ENCODE results near the gene FAM210A.
"Not testable (repeated sequence)": the region's sequence is repeated elsewhere in the genome, so short reads cannot be mapped to it uniquely, and the experiment has no call there.

Gene FAM210A

DNA sequence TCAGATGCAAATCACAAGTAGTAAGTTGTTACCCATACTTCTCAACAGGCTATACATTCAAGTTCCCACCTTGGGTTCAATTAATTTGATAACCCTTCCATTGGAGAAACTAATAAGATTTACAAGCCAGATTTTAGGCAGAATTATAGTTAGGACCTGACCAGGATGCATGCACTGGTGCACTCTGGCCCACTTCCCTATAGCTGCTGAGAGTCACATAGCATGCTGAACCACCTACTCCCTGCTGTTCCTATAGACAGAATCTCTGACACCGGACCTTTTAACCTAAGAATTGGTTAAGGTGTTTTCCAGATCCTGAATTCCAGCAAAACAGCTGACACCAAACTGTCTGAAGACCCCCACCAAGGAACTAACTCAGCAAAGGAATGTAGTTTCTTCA lies 26.2 kb downstream of the FAM210A start:
- Histone ChIP-seq H3K27ac (ENCODE audit: low read depth, low read length, severe bottlenecking) (no peak overlapping the region), H3K9me3 (ENCODE audit: control insufficient read depth, low read length) (peaks cover 53% of the 10 kb centered on the region), H3K4me1 (ENCODE audit: control insufficient read depth, insufficient read depth, low read length, poor library complexity, severe bottlenecking) (no peaks in the 10 kb centered on the region), H3K4me3 (ENCODE audit: extremely low read depth, insufficient read depth, low read length, poor library complexity, severe bottlenecking) (no peak overlapping the region), H3K36me3 (ENCODE audit: control insufficient read depth, insufficient read depth, low read length) (peaks cover 16% of the 10 kb centered on the region)
- 100% methylated on average over 1 of the region's 1 CpG; no CpG with 5 or more reads in 1 of the 2 experiments for WGBS, 2 experiments (ENCODE audit: insufficient coverage in 2 of 2)

DNA sequence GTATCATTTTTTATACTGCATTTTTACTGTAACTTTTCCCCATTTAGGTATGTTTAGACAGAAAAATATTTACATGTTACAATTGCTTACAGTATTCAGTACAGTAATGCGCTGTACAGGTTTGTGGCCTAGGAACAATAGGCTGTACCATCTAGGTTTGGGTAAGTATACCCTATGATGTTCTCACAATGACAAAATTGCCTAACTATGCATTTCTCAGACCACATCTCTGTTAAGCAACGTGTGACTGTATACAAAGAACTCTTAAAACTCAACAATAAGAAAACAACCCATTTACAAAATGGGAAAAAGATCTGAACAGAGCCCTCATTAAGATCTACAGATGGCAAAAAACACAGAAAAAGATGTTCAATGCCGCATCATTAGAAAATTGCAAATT lies 29.4 kb downstream of the FAM210A start:
- Histone ChIP-seq H3K36me3 (ENCODE audit: control insufficient read depth, insufficient read depth, low read length) (peaks cover 3% of the 10 kb centered on the region), H3K9me3 (ENCODE audit: control insufficient read depth, low read length) (peaks cover 36% of the 10 kb centered on the region), H3K27ac (ENCODE audit: low read depth, low read length, severe bottlenecking) (no peak overlapping the region), H3K4me1 (ENCODE audit: control insufficient read depth, insufficient read depth, low read length, poor library complexity, severe bottlenecking) (no peaks in the 10 kb centered on the region), H3K4me3 (ENCODE audit: extremely low read depth, insufficient read depth, low read length, poor library complexity, severe bottlenecking) (no peak overlapping the region)
- WGBS, 2 experiments (ENCODE audit: insufficient coverage in 2 of 2): 78 to 100% methylated on average over 1 to 2 of the region's 3 CpGs

DNA sequence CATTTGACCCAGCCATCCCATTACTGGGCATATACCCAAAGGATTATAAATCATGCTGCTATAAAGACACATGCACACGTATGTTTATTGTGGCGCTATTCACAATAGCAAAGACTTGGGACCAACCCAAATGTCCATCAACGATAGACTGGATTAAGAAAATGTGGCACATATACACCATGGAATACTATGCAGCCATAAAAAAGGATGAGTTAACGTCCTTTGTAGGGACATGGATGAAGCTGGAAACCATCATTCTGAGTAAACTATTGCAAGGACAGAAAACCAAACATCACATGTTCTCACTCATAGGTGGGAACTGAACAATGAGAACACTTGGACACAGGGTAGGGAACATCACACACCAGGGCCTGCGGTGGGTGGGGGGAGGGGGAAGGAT lies 31.0 kb downstream of the FAM210A start:
- not testable (repeated sequence) for H3K4me3 ChIP-seq (ENCODE audit: extremely low read depth, insufficient read depth, low read length, poor library complexity, severe bottlenecking); H3K4me1 ChIP-seq (ENCODE audit: control insufficient read depth, insufficient read depth, low read length, poor library complexity, severe bottlenecking); H3K27ac ChIP-seq (ENCODE audit: low read depth, low read length, severe bottlenecking); H3K36me3 ChIP-seq (ENCODE audit: control insufficient read depth, insufficient read depth, low read length)
- H3K9me3 ChIP-seq (ENCODE audit: control insufficient read depth, low read length): peaks cover 20% of the 10 kb centered on the region
- WGBS, 2 experiments (ENCODE audit: insufficient coverage in 2 of 2): 100% methylated on average over 1 of the region's 5 CpGs; no CpG with 5 or more reads in 1 of the 2 experiments

DNA sequence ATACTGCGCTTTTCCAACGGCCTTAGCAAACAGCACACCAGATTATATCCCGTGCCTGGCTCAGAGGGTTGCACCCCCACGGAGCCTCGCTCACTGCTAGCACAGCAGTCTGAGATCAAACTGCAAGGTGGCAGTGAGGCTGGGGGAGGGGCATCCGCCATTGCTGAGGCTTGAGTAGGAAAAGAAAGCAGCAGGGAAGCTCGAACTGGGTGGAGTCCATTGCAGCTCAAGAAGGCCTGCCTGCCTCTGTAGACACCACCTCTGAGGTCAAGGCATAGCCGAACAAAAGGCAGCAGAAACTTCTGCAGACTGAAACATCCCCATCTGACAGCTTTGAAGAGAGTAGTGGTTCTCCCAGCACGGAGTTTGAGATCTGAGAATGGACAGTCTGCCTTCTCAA lies 36.3 kb downstream of the FAM210A start:
- not testable (repeated sequence) for H3K27ac ChIP-seq (ENCODE audit: low read depth, low read length, severe bottlenecking); H3K9me3 ChIP-seq (ENCODE audit: control insufficient read depth, low read length); H3K4me3 ChIP-seq (ENCODE audit: extremely low read depth, insufficient read depth, low read length, poor library complexity, severe bottlenecking); H3K4me1 ChIP-seq (ENCODE audit: control insufficient read depth, insufficient read depth, low read length, poor library complexity, severe bottlenecking); H3K36me3 ChIP-seq (ENCODE audit: control insufficient read depth, insufficient read depth, low read length)
- 88 to 93% methylated on average over 9 of the region's 9 CpGs for WGBS, 2 experiments (ENCODE audit: insufficient coverage in 2 of 2)

DNA sequence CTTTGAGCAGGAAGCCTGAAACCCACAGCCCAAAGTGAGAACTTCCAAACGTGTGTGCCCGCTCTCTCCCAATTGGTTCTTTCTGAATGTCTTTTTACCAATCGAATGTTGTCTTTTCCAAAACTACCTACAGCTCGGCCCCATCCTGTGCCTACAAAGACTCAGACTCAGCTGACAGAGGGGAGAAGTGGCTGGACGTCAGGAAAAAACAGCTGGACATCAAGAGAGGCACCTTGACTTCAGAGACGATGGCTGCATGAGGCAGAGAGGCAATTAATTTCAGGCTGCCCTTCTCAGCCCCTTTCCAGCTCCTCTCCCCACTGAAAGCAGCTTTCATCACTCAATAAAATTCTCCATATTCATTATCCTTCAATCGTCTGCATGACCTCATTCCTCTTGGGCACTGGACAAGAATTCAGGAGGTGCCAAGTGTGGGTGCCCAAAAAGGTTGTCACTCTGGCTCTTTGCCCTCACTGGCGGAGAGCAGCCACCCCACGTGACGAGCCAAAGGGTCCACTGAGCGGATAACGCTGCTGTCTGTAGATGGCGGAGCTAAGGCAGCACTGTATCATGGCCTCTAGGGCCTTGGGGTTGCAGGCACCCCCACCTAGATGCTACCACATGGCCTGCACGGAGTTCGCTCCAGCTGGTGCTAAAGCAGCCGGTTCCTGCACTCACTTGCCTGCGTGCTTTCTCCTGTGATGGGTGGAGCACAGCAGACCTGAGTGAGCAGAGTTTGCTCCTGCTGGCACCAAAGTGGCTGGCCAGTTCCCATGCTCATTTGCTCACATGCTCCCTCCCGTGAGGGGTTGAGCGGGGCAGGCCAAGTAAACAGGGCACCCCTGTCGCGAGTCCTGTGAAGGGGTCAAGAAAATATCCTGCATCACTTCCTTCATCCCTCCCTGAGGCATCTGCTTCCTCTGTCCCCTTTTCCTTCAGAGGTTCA lies 37.9 kb downstream of the FAM210A start:
- no peak overlapping the region for H3K4me3 ChIP-seq (ENCODE audit: extremely low read depth, insufficient read depth, low read length, poor library complexity, severe bottlenecking)
- H3K27ac ChIP-seq (ENCODE audit: low read depth, low read length, severe bottlenecking): no peak overlapping the region
- 85 to 95% methylated on average over 19 of the region's 21 CpGs for WGBS, 2 experiments (ENCODE audit: insufficient coverage in 2 of 2)
- no peaks in the 10 kb centered on the region for H3K36me3 ChIP-seq (ENCODE audit: control insufficient read depth, insufficient read depth, low read length)
- no peaks in the 10 kb centered on the region for H3K9me3 ChIP-seq (ENCODE audit: control insufficient read depth, low read length)
- no peaks in the 10 kb centered on the region for H3K4me1 ChIP-seq (ENCODE audit: control insufficient read depth, insufficient read depth, low read length, poor library complexity, severe bottlenecking)

DNA sequence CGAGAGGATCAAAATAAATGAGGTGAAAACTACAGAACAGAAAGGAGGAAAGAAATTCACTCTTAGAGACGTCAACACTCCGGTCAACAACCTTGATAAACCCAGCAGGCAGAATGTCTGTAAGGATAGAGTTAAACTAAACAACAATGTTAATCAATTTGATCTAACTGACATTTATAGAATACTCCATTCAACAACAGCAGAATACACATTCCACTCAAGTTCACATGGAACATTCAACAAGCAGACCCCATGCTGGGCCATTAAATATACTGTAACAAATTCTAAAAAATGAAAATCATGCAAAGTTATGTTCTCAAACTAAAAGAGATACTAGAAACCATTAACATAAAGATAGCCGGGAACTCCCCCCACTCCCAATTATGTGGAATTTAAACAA lies 41.8 kb downstream of the FAM210A start:
- 60% methylated on average over 1 of the region's 4 CpGs; no CpG with 5 or more reads in 1 of the 2 experiments for WGBS, 2 experiments (ENCODE audit: insufficient coverage in 2 of 2)
- peaks cover 9% of the 10 kb centered on the region for H3K36me3 ChIP-seq (ENCODE audit: control insufficient read depth, insufficient read depth, low read length)
- H3K4me1 ChIP-seq (ENCODE audit: control insufficient read depth, insufficient read depth, low read length, poor library complexity, severe bottlenecking): no peaks in the 10 kb centered on the region
- no peaks in the 10 kb centered on the region for H3K9me3 ChIP-seq (ENCODE audit: control insufficient read depth, low read length)
- no peak overlapping the region for H3K4me3 ChIP-seq (ENCODE audit: extremely low read depth, insufficient read depth, low read length, poor library complexity, severe bottlenecking)
- H3K27ac ChIP-seq (ENCODE audit: low read depth, low read length, severe bottlenecking): no peak overlapping the region

DNA sequence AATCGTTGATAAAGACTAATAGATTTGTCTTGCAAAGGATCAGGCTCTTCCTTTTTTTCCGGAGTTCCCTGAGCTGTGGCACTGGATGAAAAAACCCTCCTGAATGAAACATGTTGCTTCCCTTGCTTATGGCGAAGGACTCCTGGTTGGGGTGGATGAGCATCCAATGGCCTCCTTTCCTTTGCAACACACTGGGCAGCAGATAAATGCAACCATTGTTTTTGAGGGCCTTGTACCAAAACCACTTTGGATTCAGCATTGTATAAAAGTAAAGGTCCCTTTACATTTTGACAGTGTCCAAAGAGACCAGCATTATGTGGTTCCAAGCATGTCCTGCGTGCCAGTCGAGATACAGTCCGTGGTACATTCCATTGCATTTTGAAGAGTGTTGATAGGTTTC lies 44.7 kb downstream of the FAM210A start:
- H3K36me3 ChIP-seq (ENCODE audit: control insufficient read depth, insufficient read depth, low read length): peaks cover 14% of the 10 kb centered on the region
- 33 to 87% methylated on average over 1 to 4 of the region's 6 CpGs for WGBS, 2 experiments (ENCODE audit: insufficient coverage in 2 of 2)
- peaks cover 6% of the 10 kb centered on the region for H3K9me3 ChIP-seq (ENCODE audit: control insufficient read depth, low read length)

DNA sequence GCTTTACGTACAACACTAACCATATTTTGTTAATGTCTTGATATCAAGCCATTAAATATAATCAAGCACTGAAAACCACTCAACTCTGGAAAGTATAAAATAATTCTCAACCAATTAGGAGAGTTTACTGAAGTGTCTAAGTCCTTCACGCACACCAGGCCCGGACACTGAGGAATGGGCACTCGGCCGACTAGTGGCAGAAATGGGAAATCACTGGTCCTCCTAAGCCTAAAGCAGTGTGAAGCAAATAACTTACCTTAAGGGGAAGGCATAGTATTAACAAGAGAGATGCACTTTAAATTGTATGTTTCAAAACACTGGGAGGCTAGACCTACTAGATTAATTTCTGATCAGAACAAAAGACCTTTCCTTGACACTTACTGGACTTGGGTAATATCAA lies 45.7 kb downstream of the FAM210A start:
- Histone ChIP-seq H3K27ac (ENCODE audit: low read depth, low read length, severe bottlenecking) (no peak overlapping the region), H3K36me3 (ENCODE audit: control insufficient read depth, insufficient read depth, low read length) (peaks cover 14% of the 10 kb centered on the region), H3K9me3 (ENCODE audit: control insufficient read depth, low read length) (peaks cover 17% of the 10 kb centered on the region), H3K4me3 (ENCODE audit: extremely low read depth, insufficient read depth, low read length, poor library complexity, severe bottlenecking) (no peak overlapping the region), H3K4me1 (ENCODE audit: control insufficient read depth, insufficient read depth, low read length, poor library complexity, severe bottlenecking) (no peaks in the 10 kb centered on the region)
- WGBS, 2 experiments (ENCODE audit: insufficient coverage in 2 of 2): 47 to 57% methylated on average over 4 of the region's 5 CpGs

More for the DNA sequence above, 44.7 kb downstream of the FAM210A start:
- Histone ChIP-seq H3K4me3 (ENCODE audit: extremely low read depth, insufficient read depth, low read length, poor library complexity, severe bottlenecking) (no peak overlapping the region), H3K27ac (ENCODE audit: low read depth, low read length, severe bottlenecking) (no peak overlapping the region), H3K4me1 (ENCODE audit: control insufficient read depth, insufficient read depth, low read length, poor library complexity, severe bottlenecking) (no peaks in the 10 kb centered on the region)

DNA sequence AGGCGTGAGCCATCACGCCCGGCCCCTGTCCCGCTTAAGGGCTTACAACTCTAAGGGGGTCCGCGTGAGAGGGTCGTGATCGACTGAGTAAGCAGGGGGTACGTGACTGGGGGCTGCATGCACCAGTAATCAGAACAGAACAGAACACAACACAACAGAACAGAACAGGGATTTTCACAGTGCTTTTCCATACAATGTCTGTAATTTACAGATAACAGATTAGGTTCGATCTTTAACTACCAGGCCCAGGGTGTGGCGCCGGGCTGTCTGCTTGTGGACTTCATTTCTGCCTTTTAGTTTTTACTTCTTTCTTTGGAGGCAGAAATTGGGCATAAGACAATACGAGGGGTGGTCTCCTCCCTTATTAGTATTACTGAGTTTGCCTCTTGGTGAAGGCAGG lies 49.0 kb downstream of the FAM210A start:
- Histone ChIP-seq H3K36me3 (ENCODE audit: control insufficient read depth, insufficient read depth, low read length) (peaks cover 20% of the 10 kb centered on the region), H3K9me3 (ENCODE audit: control insufficient read depth, low read length) (peaks cover 25% of the 10 kb centered on the region)
- not testable (repeated sequence) for H3K4me3 ChIP-seq (ENCODE audit: extremely low read depth, insufficient read depth, low read length, poor library complexity, severe bottlenecking); H3K4me1 ChIP-seq (ENCODE audit: control insufficient read depth, insufficient read depth, low read length, poor library complexity, severe bottlenecking); H3K27ac ChIP-seq (ENCODE audit: low read depth, low read length, severe bottlenecking)
- 97 to 98% methylated on average over 5 to 9 of the region's 13 CpGs for WGBS, 2 experiments (ENCODE audit: insufficient coverage in 2 of 2)

DNA sequence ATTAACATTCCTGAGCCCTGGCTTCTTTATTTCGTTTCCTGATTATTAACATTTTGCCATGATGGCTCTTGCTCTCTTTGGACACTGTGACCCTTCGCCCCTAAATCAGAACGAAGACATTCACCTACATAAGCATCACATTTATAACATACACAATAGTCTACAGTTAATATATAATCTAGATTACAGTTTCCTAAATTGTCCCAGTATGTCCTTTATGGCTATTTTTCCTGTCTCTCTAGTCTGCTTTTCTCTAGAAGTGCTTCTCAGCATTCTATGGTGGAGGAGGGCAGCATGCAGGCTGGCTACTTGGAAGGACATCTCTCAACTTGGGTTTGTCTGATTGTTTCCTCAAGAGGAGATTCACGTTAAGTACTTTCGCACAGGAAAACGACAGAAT lies 49.9 kb downstream of the FAM210A start:
- Histone ChIP-seq H3K36me3 (ENCODE audit: control insufficient read depth, insufficient read depth, low read length) (peaks cover 23% of the 10 kb centered on the region), H3K27ac (ENCODE audit: low read depth, low read length, severe bottlenecking) (peak overlapping the region; percentile 92), H3K9me3 (ENCODE audit: control insufficient read depth, low read length) (peaks cover 27% of the 10 kb centered on the region), H3K4me1 (ENCODE audit: control insufficient read depth, insufficient read depth, low read length, poor library complexity, severe bottlenecking) (no peaks in the 10 kb centered on the region), H3K4me3 (ENCODE audit: extremely low read depth, insufficient read depth, low read length, poor library complexity, severe bottlenecking) (no peak overlapping the region)
- WGBS, 2 experiments (ENCODE audit: insufficient coverage in 2 of 2): 92 to 96% methylated on average over 1 to 3 of the region's 6 CpGs

DNA sequence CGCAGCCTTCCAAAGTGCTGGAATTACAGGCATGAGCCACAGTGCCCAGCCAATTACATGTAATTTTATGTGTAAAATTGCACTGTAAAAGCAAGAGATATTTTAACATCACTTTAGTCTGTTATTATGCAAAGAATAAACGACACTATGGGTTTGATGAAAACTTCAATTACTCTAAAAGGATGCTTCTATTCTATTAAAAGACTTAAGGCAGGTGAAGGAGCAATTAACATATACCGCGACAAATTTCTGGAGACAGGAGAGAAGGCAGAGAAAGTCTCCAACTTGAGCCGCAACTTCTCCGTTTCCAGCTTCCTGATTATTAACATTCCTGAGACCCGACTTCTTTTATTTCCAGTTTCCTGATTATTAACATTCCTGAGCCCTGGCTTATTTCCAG lies 53.7 kb downstream of the FAM210A start:
- peaks cover 42% of the 10 kb centered on the region for H3K36me3 ChIP-seq (ENCODE audit: control insufficient read depth, insufficient read depth, low read length)
- H3K9me3 ChIP-seq (ENCODE audit: control insufficient read depth, low read length): peaks cover 26% of the 10 kb centered on the region
- H3K4me1 ChIP-seq (ENCODE audit: control insufficient read depth, insufficient read depth, low read length, poor library complexity, severe bottlenecking): no peaks in the 10 kb centered on the region
- WGBS, 2 experiments (ENCODE audit: insufficient coverage in 2 of 2): 97 to 98% methylated on average over 5 of the region's 7 CpGs
- H3K27ac ChIP-seq (ENCODE audit: low read depth, low read length, severe bottlenecking): peak overlapping the region; percentile 96
- H3K4me3 ChIP-seq (ENCODE audit: extremely low read depth, insufficient read depth, low read length, poor library complexity, severe bottlenecking): no peak overlapping the region

All from mesodermal cell (in vitro differentiated cells).